GM18861 (cell line): ENCODE results near the gene TBC1D22A.

Experiments
- ATAC-seq: cut with Tn5 transposase; IDR thresholded peaks from one replicate; pipeline ENCODE4 v1.9.1; 2021; ENCODE audit not compliant: unreplicated experiment

Gene TBC1D22A

GRCh38 chr22:46829941-46830715, 67.7 kb downstream of the TBC1D22A start:
- ATAC-seq, result no peak

DNA sequence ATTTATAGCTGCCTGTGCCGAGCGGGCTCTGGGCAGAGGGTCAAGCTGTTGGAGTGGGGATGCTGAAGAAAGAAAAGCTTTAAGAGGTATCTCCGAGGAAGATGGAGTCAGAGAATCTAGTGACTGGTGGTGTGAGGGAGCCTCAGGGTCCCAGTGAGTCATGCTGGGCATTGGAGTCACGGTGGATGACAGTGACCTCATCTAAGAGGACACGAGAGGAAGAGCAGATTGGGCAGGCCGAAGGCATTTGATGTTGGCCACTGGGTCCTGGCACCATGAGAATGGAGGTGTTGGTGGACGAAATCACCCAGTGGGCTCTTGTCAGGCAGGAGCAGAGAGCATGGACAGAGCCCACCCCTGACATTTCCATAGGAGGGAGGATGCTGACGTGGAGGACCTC, 68.4 kb downstream of the TBC1D22A start:
- no peak for ATAC-seq

DNA sequence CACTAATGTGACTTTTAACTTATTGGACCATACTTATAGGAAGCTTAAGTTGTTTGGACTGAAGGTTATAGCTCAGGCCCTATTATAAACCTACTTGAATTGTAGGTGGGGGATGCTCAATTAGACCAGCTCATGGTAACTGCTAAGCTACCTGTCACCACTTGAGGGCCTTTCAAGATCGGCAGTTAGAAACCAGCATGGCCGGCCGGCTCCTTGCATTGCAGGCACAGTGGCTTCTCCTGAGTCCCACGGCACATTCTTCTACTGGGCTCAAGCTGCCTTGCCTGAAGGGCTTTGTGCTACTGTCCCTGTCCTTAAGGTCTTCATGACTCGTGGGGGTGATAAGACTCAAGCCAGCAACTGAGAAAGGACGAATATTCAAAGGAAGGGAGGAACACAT, 70.8 kb downstream of the TBC1D22A start:
- no peak for ATAC-seq

DNA sequence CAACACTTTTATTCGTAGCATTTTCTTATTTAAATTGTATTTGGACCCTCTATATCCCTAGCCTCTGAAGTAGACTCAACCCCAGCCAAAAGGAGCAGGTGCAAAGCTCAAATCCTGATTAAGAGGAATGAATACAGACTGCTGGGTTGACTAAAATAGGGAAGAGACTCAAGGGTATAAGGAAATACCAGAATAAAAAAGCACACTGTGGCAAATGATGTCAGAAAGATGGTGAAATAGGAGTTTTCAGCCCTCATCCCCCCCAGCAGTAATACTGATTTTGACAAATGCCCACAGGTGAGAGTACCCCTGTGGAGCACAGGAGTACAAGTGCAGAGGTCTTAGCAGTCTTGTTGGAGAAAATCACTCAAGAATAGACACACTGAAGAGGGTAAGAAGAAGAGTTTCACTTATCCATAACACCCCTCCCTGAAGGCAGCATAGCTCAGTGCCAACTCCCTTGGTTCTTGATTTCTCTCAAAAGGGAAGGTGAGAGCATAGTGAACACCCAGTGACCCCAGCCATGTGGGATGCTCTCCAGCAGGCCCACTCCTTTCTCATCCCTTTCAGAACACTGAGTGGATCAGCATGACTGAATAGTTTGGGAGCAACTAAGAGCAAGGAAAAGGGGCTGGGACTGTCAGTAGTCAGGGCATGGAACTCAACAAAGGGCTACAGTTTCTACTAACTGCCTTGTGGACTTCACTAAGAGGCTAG, 71.7 kb downstream of the TBC1D22A start:
- ATAC-seq, result no peak

DNA sequence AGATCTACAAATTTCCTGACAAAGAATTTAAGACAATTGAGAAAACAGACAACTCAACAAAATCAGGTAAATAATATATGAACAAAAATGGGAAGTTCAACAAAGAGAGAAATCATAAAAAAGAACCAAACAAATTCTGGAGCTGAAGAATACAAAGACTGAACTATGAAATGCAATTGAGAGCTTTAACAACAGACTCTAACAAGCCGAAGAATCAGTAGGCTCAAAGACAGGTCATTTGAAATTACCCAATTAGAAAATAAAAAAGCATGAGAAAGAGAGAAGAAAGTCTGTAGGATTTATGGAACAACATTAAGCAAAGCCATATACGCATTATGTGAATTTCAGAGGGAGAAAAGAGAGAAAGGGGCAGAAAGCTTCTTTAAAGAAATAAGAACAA, 72.8 kb downstream of the TBC1D22A start:
- no peak for ATAC-seq

- no peak for ATAC-seq
Measured at GRCh38 chr22:46835693-46836092, 73.2 kb downstream of the TBC1D22A start.

- ATAC-seq, result no peak
Measured at GRCh38 chr22:46841522-46841921, 79.1 kb downstream of the TBC1D22A start.

DNA sequence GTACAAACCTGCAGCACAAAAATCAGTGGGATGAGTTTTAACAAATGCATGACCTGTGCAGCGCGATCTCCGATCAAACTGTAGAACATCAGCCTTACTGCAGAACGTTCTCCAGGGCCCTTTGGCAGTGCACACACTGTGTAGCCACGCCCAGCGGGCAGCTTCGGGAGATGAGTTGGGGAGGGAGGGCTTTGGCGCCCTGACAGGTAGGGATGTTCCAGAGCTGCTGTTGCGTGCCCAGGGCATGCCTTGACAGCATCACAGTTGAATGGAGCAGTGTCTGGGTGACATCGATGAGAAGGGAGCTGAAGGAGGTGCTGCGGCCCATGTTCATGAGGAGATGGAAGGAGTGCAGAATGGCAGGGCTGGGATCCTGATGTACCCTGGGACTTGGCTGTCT, 80.2 kb downstream of the TBC1D22A start:
- no peak for ATAC-seq

DNA sequence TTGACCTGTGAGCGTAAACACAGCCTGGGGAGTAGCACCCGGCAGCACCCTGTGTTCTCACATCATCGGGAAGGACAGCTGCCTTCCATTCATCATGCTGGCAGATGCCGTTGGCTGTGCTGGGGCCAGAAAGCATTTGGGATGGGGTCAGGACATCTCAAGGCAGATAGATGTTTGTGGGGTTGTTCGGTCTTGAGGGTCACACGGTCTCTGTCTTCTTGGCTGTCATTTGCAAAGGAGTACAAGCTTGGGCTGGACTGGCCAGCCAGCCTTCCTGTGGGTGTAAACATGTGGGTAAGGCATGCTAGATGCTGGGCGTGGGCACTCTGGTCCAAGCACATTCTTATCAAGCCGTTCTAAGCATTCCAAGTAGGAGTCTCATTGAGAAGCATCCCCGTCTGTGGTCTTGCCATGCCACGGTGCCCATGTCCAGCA, 81.4 kb downstream of the TBC1D22A start:
- ATAC-seq, result no peak

- no peak for ATAC-seq
Measured at GRCh38 chr22:46844606-46845210, 82.3 kb downstream of the TBC1D22A start.

- ATAC-seq, result no peak
Measured at GRCh38 chr22:46845296-46846149, 83.1 kb downstream of the TBC1D22A start.

- no peak for ATAC-seq
Measured at GRCh38 chr22:46846150-46846831, 83.8 kb downstream of the TBC1D22A start.

DNA sequence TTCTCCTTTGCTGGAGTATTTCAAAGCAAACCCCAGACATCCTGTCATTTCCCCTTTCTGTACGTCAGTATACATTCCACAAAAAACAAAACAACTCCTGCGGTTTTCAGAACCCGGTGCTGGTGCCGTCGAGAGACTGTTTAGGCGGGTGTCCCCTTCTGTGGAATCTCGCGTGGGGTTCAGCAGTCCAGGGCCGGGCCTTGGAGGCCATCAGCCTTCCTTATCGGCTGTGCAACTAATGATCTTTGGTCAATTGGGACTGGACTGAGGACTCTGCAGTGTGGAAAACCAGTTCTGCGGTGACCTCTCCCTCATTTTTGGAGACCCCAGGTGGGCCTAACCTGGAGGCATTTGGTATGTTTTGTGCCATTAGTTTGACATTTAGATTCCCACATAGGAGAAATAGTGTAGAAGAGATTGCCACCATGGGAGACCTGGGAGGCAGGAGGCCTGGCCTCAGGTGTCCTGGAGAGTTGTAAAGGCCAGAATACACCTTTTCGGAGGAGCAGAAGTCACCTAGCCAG, 84.4 kb downstream of the TBC1D22A start:
- no peak for ATAC-seq

DNA sequence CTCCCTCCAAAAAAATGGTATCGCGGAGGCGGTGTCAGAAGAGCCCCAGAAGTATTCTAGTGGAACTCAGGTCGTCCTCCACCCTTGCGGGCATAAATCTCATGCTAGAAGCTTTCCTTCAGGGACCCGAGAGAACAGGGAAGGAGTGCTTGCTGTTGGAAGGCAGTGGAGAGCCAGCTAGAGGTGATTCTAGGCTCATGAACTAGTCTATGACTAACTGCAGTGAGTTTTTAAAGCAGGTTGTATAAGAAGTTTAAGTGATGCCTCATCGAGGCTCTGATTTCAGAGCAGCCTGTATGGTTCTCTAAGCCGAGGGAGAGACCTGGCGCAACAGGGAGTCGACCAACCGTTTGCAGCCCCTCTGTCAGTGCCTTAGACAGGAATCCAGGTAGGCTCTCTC, 85.7 kb downstream of the TBC1D22A start:
- ATAC-seq, result no peak

GRCh38 chr22:46849101-46849500, 86.7 kb downstream of the TBC1D22A start:
- ATAC-seq, result no peak

- ATAC-seq, result no peak
Measured at GRCh38 chr22:46849951-46850350, 87.5 kb downstream of the TBC1D22A start.

DNA sequence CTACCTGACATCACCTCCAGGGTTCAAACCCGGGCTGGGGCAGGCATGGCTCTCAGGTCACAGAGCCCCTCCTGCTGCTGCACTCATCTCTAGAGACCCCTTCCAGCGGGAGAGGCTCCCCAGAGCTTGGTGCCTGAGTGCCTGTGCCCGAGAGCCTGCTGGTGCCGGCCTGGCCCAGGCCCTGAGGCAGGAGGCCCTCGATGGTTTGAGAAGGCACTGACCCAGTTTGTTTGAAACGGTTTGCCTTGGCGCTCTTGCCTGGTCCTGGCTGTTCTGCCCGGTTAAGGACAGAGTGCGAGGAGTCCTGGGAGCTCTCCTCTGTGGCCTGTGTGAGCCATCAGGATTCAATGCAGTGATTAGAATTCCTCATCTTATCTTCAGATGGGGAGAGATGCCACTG, 88.9 kb downstream of the TBC1D22A start:
- no peak for ATAC-seq

GRCh38 chr22:46851941-46852340, 89.5 kb downstream of the TBC1D22A start:
- no peak for ATAC-seq

DNA sequence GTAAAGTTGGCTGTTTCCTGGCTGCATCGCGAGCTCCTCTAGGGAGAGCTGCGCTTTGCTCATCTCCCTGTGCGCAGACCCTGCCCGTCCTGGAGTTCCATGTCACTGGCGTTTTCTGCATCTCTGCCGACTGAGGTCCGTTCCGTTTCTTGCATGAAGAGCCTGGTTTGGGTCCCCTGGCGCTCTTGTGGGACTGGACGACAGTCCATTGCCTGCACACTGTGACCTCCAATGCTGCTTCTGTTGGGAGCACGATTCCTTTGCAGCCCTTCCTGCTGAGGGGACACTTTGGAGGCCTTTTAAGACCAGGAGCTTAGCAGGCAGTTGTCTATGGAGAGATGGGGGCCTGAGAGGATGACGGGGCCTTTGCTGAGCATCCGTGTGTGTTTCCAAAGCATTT, 90.3 kb downstream of the TBC1D22A start:
- ATAC-seq, result no peak

- no peak for ATAC-seq
Measured at GRCh38 chr22:46853191-46853590, 90.7 kb downstream of the TBC1D22A start.
